K562 (cell line): Measurements from ENCODE around the gene ALDH16A1. TPM values are rescaled to one million over a fixed set of nuclear protein-coding genes. Genes with fewer than 3 reads are reported as not detected.
A peak's percentile ranks its signal among the peaks of the same experiment; 100 is the strongest.

ENCODE experiments used
- ARID4B ChIP-seq: sonication (generic); formaldehyde crosslinking; IDR thresholded peaks from 2 replicates; pipeline ENCODE4 v1.8.0; 2022; ENCODE audit warnings: mild to moderate bottlenecking, missing genetic modification reagents
- CEBPG ChIP-seq, 3 experiments: fragments of 200-800 bp in 1 of 3; sonication (Bioruptor generic) in 1 of 3; sonication (generic) in 1 of 3; formaldehyde crosslinking in 1 of 3; IDR thresholded peaks in 2 of 3; conservative IDR thresholded peaks in 1 of 3; 2 replicates each; pipeline versions ENCODE4 v1.6.1 to v1.8.0; 2016 to 2022; ENCODE audit warnings: missing compliant biosample characterization in 2 of 3, missing genetic modification characterization in 2 of 3, mild to moderate bottlenecking in 1 of 3, missing genetic modification reagents in 1 of 3
- CREB1 ChIP-seq, 2 experiments: sonication (generic) in 1 of 2; formaldehyde crosslinking in 1 of 2; IDR thresholded peaks; 2 replicates each; pipeline versions ENCODE4 v1.6.1 to v1.8.0; 2012 to 2022; ENCODE audit warnings: inconsistent platforms in 1 of 2, mild to moderate bottlenecking in 1 of 2, missing genetic modification reagents in 1 of 2, moderate library complexity in 1 of 2
- HDAC6 ChIP-seq: IDR thresholded peaks from 2 replicates; pipeline ENCODE4 v1.6.1; 2012; ENCODE audit warnings: low read depth, mild to moderate bottlenecking, control low read depth, inconsistent platforms, low read length, moderate library complexity
- HMGN3 ChIP-seq: IDR thresholded peaks from 2 replicates; pipeline ENCODE4 v1.6.1; 2011; ENCODE audit warnings: borderline replicate concordance, low read depth, mild to moderate bottlenecking, mixed read lengths, low read length; ENCODE audit not compliant: insufficient read length; ENCODE audit errors: extremely low read depth
- MTA1 ChIP-seq: fragments of 450-650 bp; IDR thresholded peaks from 2 replicates; pipeline ENCODE4 v1.6.1; 2017; ENCODE audit warnings: borderline replicate concordance
- NBN ChIP-seq: fragments of 450-650 bp; IDR thresholded peaks from 2 replicates; pipeline ENCODE4 v1.6.1; 2016; ENCODE audit warnings: low read depth, mild to moderate bottlenecking
- TCF15 ChIP-seq: fragments of 250-450 bp; sonication (Bioruptor Pico); IDR thresholded peaks from 2 replicates; pipeline ENCODE4 v1.8.0; 2022; ENCODE audit warnings: moderate library complexity, mild to moderate bottlenecking, inconsistent platforms
- TSHZ1 ChIP-seq: fragments of 250-450 bp; sonication (Bioruptor Pico); IDR thresholded peaks from 2 replicates; pipeline ENCODE4 v1.4.0; 2020; ENCODE audit warnings: mild to moderate bottlenecking, moderate library complexity
- ZBTB12 ChIP-seq: fragments of 250-450 bp; sonication (Bioruptor Pico); IDR thresholded peaks from 2 replicates; pipeline ENCODE4 v1.4.0; 2020
- ZNF589 ChIP-seq: fragments of 200-800 bp; sonication (Bioruptor generic); IDR thresholded peaks from 2 replicates; pipeline ENCODE4 v1.6.1; 2016; ENCODE audit warnings: low read depth, missing genetic modification characterization, missing compliant biosample characterization
- ZNF639 ChIP-seq, 2 experiments: fragments of 200-800 bp in 1 of 2; sonication (Bioruptor generic) in 1 of 2; sonication (generic) in 1 of 2; formaldehyde crosslinking in 1 of 2; IDR thresholded peaks in 1 of 2; conservative IDR thresholded peaks in 1 of 2; 2 replicates each; pipeline versions ENCODE4 v1.5.0 to v1.6.1; 2016 to 2020; ENCODE audit warnings: missing compliant biosample characterization in 1 of 2, missing genetic modification characterization in 1 of 2, missing genetic modification reagents in 1 of 2
- polyA plus RNA-seq, 8 experiments: library from polyadenylated mRNA; depleted of rRNA in 4 of 8; stranded (reverse) in 5 of 8; unstranded in 3 of 8; fragments of >200 nt; fragmentation: Nextera tagmentation in 2 of 8; fragmentation: Illumina TruSeq in 1 of 8; extraction: Ambion mirVana in 2 of 8; extraction: Trizol in 1 of 8; gene quantifications; 2 replicates each; pipeline versions ENCODE4 v1.2.1 to v1.2.3, GENCODE V29; 2011 to 2014; ENCODE audit warnings: inconsistent platforms in 1 of 8, missing spikeins in 1 of 8
- total RNA-seq, 7 experiments: library from RNA; depleted of rRNA in 6 of 7; stranded (reverse); fragments of >200 nt in 6 of 7; fragmentation: Illumina TruSeq in 2 of 7; extraction: Trizol in 2 of 7; gene quantifications; 2 replicates each; pipeline versions ENCODE4 v1.2.1 to v1.2.3, GENCODE V29; 2011 to 2021; ENCODE audit warnings: low replicate concordance in 1 of 7

The ALDH16A1 gene
- total and polyA plus RNA-seq, 9 of the 15 experiments (the other 6 are each of a cell fraction or from before 2014, with no cell fraction given), result 2.2 to 52.2 (median 7.6) TPM

- TF ChIP-seq TSHZ1, result no peak
- TF ChIP-seq ZNF639 (CRISPR knock-in tag; conservative IDR thresholded peaks at IDR 0.05 in 1 of 2, IDR thresholded peaks at IDR 0.05 in 1 of 2), result 0 out of 4 replicates have a peak, but pooled peaks of 1 of the 2 experiments have one; percentile 33
- TF ChIP-seq HDAC6, result peak; percentile 67; the same call in 1 of the 2 replicates
- peak; percentile 90 for TF ChIP-seq HMGN3
- TF ChIP-seq ARID4B (CRISPR knock-in tag), result 0 out of 2 replicates have a peak, but pooled peaks have one; percentile 38
- TF ChIP-seq CREB1 (IDR thresholded peaks at IDR 0.05), result peak; percentile 85
- TF ChIP-seq CREB1 (CRISPR knock-in tag; IDR thresholded peaks at IDR 0.05), result peak; percentile 82
- peak; percentile 74 for TF ChIP-seq ZNF589
- 0 out of 2 replicates have a peak, but pooled peaks have one; percentile 39 for TF ChIP-seq ZBTB12 (CRISPR knock-in tag)
- TF ChIP-seq TCF15 (CRISPR knock-in tag), result peak; percentile 51; the same call in 1 of the 2 replicates
- TF ChIP-seq CEBPG (CRISPR knock-in tag; IDR thresholded peaks at IDR 0.05), result peak; percentile 21; the same call in 1 of the 2 replicates
- TF ChIP-seq CEBPG (tag; conservative IDR thresholded peaks at IDR 0.05 in 1 of 2, IDR thresholded peaks at IDR 0.05 in 1 of 2), result no peak
- peak; percentile 35; the same call in 1 of the 2 replicates for TF ChIP-seq MTA1
- peak; percentile 65; the same call in 1 of the 2 replicates for TF ChIP-seq NBN
Observed at GRCh38 chr19:49422407-49423070, 30.5 kb upstream of the ALDH16A1 start (continued).
